ENCODE measurements around the gene LRP11. TPM values are rescaled to one million over a fixed set of nuclear protein-coding genes. Genes with fewer than 3 reads are reported as not detected.
"Not testable (repeated sequence)": the region's sequence is repeated elsewhere in the genome, so short reads cannot be mapped to it uniquely, and the experiment has no call there.

Gene LRP11
- total and polyA plus RNA-seq, 3 donors from 2014 or later: 16.8 to 44.7 (median 28.8) TPM

GRCh38 chr6:149847939-149848267, 16.3 kb downstream of the LRP11 start:
- Histone ChIP-seq H3K9me3 (no peaks in the 10 kb centered on the region), H3K27me3 (no peaks in the 10 kb centered on the region), H3K4me3 (no peak overlapping the region), H3K27ac (no peak overlapping the region), H3K4me1 (no peaks in the 10 kb centered on the region), H3K36me3 (ENCODE audit: low read depth, missing control alignments) (no peaks in the 10 kb centered on the region)
- WGBS, 2 donors: 89 to 92% methylated on average over 4 of the region's 4 CpGs
- intact Hi-C loops (cut with DNase I; ENCODE audit: low total_unique reads): no loop called here
- TF ChIP-seq, protein P1, sequence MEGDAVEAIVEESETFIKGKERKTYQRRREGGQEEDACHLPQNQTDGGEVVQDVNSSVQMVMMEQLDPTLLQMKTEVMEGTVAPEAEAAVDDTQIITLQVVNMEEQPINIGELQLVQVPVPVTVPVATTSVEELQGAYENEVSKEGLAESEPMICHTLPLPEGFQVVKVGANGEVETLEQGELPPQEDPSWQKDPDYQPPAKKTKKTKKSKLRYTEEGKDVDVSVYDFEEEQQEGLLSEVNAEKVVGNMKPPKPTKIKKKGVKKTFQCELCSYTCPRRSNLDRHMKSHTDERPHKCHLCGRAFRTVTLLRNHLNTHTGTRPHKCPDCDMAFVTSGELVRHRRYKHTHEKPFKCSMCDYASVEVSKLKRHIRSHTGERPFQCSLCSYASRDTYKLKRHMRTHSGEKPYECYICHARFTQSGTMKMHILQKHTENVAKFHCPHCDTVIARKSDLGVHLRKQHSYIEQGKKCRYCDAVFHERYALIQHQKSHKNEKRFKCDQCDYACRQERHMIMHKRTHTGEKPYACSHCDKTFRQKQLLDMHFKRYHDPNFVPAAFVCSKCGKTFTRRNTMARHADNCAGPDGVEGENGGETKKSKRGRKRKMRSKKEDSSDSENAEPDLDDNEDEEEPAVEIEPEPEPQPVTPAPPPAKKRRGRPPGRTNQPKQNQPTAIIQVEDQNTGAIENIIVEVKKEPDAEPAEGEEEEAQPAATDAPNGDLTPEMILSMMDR (IDR thresholded peaks at IDR 0.05): no peak
- TF ChIP-seq POLR2A (IDR thresholded peaks at IDR 0.05): no peak
- no peak for DNase-seq

GRCh38 chr6:149846321-149846720, 17.8 kb downstream of the LRP11 start:
- intact Hi-C loops (cut with DNase I; ENCODE audit: low total_unique reads): no loop called here
- Histone ChIP-seq H3K9me3 (no peaks in the 10 kb centered on the region), H3K36me3 (ENCODE audit: low read depth, missing control alignments) (no peaks in the 10 kb centered on the region), H3K27me3 (no peaks in the 10 kb centered on the region), H3K4me3 (no peak overlapping the region), H3K4me1 (no peaks in the 10 kb centered on the region), H3K27ac (no peak overlapping the region)
- DNase-seq: peak; percentile 53
- TF ChIP-seq, protein P1 (IDR thresholded peaks at IDR 0.05): no peak
- no peak for TF ChIP-seq POLR2A (IDR thresholded peaks at IDR 0.05)
- 64 to 79% methylated on average over 7 of the region's 7 CpGs for WGBS, 2 donors

- H3K9me3 ChIP-seq: no peaks in the 10 kb centered on the region
- H3K27me3 ChIP-seq: no peaks in the 10 kb centered on the region
- no peaks in the 10 kb centered on the region for H3K36me3 ChIP-seq (ENCODE audit: low read depth, missing control alignments)
- H3K4me1 ChIP-seq: no peaks in the 10 kb centered on the region
- DNase-seq: no peak
- TF ChIP-seq POLR2A (IDR thresholded peaks at IDR 0.05): no peak
- TF ChIP-seq, protein P1 (IDR thresholded peaks at IDR 0.05): no peak
- H3K4me3 ChIP-seq: no peak overlapping the region
- 80 to 83% methylated on average over 3 of the region's 3 CpGs for WGBS, 2 donors
- no peak overlapping the region for H3K27ac ChIP-seq
- intact Hi-C loops (cut with DNase I; ENCODE audit: low total_unique reads): no loop called here
Observed at GRCh38 chr6:149845549-149845948, 18.6 kb downstream of the LRP11 start.

- H3K4me1 ChIP-seq: no peaks in the 10 kb centered on the region
- H3K36me3 ChIP-seq (ENCODE audit: low read depth, missing control alignments): no peaks in the 10 kb centered on the region
- no peak for DNase-seq
- TF ChIP-seq POLR2A (IDR thresholded peaks at IDR 0.05): no peak
- TF ChIP-seq, protein P1 (IDR thresholded peaks at IDR 0.05): no peak
- H3K27ac ChIP-seq: no peak overlapping the region
- H3K9me3 ChIP-seq: no peaks in the 10 kb centered on the region
- no peaks in the 10 kb centered on the region for H3K27me3 ChIP-seq
- intact Hi-C loops (cut with DNase I; ENCODE audit: low total_unique reads): no loop called here
- H3K4me3 ChIP-seq: no peak overlapping the region
- 94 to 97% methylated on average over 2 of the region's 2 CpGs for WGBS, 2 donors
Observed at GRCh38 chr6:149844480-149844879, 19.7 kb downstream of the LRP11 start.

DNA sequence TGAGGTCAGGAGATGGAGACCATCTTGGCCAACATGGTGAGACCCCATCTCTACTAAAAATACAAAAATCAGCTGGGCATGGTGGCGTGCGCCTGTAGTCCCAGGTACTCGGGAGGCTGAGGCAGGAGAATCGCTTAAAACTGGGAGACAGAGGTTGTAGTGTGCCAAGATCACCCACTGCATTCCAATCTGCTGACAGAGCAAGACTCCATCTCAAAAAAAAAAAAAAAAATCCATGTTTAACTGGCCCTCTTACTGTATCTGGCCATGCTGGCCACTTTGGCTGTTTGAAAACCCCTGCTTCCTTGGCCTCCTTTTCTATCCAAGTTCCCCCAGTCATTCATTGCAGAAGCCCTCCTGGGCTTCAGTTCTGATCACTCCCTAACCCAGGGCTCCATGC, 20.1 kb downstream of the LRP11 start:
- H3K27me3 ChIP-seq; H3K4me3 ChIP-seq; DNase-seq; H3K36me3 ChIP-seq (ENCODE audit: low read depth, missing control alignments); H3K27ac ChIP-seq; intact Hi-C loops (cut with DNase I; ENCODE audit: low total_unique reads); H3K9me3 ChIP-seq; H3K4me1 ChIP-seq: not testable (repeated sequence)
- WGBS, 2 donors: 85 to 88% methylated on average over 4 of the region's 4 CpGs
